GM12878 (cell line): ENCODE data around the gene PIK3C2B.
"Not testable (repeated sequence)": the region's sequence is repeated elsewhere in the genome, so short reads cannot be mapped to it uniquely, and the experiment has no call there.

Experiments
- BCL11A ChIP-seq: IDR thresholded peaks from 2 replicates; pipeline ENCODE4 v1.6.1; 2011; ENCODE audit warnings: low read depth, low read length
- BHLHE40 ChIP-seq, 2 experiments: fragments of 450-650 bp in 1 of 2; IDR thresholded peaks; 2 replicates each; pipeline ENCODE4 v1.6.1; 2011 to 2017; ENCODE audit warnings: low read depth in 2 of 2, borderline replicate concordance in 1 of 2, improper control_type of control experiment in 1 of 2, low read length in 1 of 2, mild to moderate bottlenecking in 1 of 2
- CHD2 ChIP-seq: IDR thresholded peaks from 2 replicates; pipeline ENCODE4 v1.6.1; 2011; ENCODE audit warnings: low read depth, low read length, improper control_type of control experiment, borderline replicate concordance
- EZH2 ChIP-seq: IDR thresholded peaks from 2 replicates; pipeline ENCODE4 v1.6.1; 2012; ENCODE audit warnings: low read depth, mild to moderate bottlenecking, control low read depth, inconsistent platforms, low read length, borderline replicate concordance; ENCODE audit not compliant: control insufficient read depth
- MXI1 ChIP-seq: fragments of 150-350 bp; IDR thresholded peaks from 2 replicates; pipeline ENCODE4 v1.6.1; 2011; ENCODE audit warnings: low read depth, mild to moderate bottlenecking, inconsistent platforms, low read length, improper control_type of control experiment
- NFXL1 ChIP-seq: fragments of 450-650 bp; IDR thresholded peaks from 2 replicates; pipeline ENCODE4 v1.6.1; 2017; ENCODE audit warnings: antibody characterized with exemption, mild to moderate bottlenecking, borderline replicate concordance
- POLR2A ChIP-seq: IDR thresholded peaks from 2 replicates; pipeline ENCODE4 v1.6.1; 2011; ENCODE audit warnings: low read depth, mild to moderate bottlenecking, low read length
- SIN3A ChIP-seq: IDR thresholded peaks from 2 replicates; pipeline ENCODE4 v1.6.1; 2012; ENCODE audit warnings: low read depth, low read length, improper control_type of control experiment
- SP1 ChIP-seq: IDR thresholded peaks from one replicate; pipeline ENCODE4 v1.6.1; 2011; ENCODE audit warnings: low read depth, low read length
- TAF1 ChIP-seq: IDR thresholded peaks from 2 replicates; pipeline ENCODE4 v1.6.1; 2011; ENCODE audit warnings: mild to moderate bottlenecking, low read depth, low read length, borderline replicate concordance
- YY1 ChIP-seq: IDR thresholded peaks from 2 replicates; pipeline ENCODE4 v1.6.1; 2011; ENCODE audit warnings: low read depth, mild to moderate bottlenecking, low read length
- ZNF274 ChIP-seq: IDR thresholded peaks from one replicate; pipeline ENCODE4 v1.8.0; 2011; ENCODE audit not compliant: insufficient read length, insufficient read depth
- TF ChIP-seq, protein P1 (sequence below), 3 experiments: IDR thresholded peaks in 2 of 3; conservative IDR thresholded peaks in 1 of 3; 2 replicates each; pipeline ENCODE4 v1.5.1; 2011; ENCODE audit warnings: low read depth in 3 of 3, low read length in 3 of 3, mild to moderate bottlenecking in 3 of 3, control low read depth in 2 of 3, moderate library complexity in 2 of 3, inconsistent platforms in 1 of 3, mixed read lengths in 1 of 3; ENCODE audit not compliant: control insufficient read depth in 2 of 3, insufficient read depth in 1 of 3; ENCODE audit errors: extremely low read depth in 1 of 3

DNA sequence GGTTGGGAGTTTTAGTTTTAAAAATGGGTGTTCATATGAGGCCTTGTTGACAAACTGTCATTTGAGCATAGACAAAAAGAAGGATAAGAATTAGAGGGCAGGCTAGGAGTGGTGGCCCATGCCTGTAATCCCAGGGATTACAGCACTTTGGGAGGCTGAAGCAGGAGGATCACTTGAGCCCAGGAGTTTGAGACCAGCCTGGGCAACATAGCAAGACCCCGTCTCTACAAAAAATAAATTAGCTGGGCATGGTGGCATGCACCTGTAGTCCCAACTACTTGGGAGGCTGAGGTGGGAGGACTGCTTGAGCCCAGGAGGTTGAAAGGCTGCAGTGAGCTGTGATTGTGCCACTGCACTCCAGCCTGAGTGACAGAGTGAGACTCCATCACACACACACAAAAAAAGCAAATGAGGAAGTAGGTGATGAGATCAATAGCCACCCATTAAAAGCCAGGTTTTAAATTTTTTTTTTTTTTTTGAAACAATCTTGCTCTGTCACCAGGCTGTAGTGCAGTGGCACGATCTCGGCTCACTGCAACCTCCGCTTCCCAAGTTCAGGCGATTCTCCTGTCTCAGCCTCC is 27.4 kb upstream of the PIK3C2B start:
- not testable (repeated sequence) for TF ChIP-seq POLR2A; ZNF274; SP1; BHLHE40 (IDR thresholded peaks at IDR 0.05; ENCODE audit: borderline replicate concordance in 1 of 2, low read depth in 2 of 2, low read length in 1 of 2); YY1; BCL11A; MXI1; CHD2; EZH2; TAF1; SIN3A; NFXL1
- TF ChIP-seq, protein P1, sequence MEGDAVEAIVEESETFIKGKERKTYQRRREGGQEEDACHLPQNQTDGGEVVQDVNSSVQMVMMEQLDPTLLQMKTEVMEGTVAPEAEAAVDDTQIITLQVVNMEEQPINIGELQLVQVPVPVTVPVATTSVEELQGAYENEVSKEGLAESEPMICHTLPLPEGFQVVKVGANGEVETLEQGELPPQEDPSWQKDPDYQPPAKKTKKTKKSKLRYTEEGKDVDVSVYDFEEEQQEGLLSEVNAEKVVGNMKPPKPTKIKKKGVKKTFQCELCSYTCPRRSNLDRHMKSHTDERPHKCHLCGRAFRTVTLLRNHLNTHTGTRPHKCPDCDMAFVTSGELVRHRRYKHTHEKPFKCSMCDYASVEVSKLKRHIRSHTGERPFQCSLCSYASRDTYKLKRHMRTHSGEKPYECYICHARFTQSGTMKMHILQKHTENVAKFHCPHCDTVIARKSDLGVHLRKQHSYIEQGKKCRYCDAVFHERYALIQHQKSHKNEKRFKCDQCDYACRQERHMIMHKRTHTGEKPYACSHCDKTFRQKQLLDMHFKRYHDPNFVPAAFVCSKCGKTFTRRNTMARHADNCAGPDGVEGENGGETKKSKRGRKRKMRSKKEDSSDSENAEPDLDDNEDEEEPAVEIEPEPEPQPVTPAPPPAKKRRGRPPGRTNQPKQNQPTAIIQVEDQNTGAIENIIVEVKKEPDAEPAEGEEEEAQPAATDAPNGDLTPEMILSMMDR (IDR thresholded peaks at IDR 0.05 in 2 of 3, conservative IDR thresholded peaks at IDR 0.05 in 1 of 3; ENCODE audit: control insufficient read depth in 2 of 3, extremely low read depth in 1 of 3, insufficient read depth in 1 of 3, low read depth in 3 of 3, low read length in 3 of 3): not testable (repeated sequence)
